H54 (cell line): ENCODE data around the gene PLA2G4F.
A peak's percentile ranks its signal among the peaks of the same experiment; 100 is the strongest.

ENCODE experiments used
- DNase-seq: peaks from one replicate; pipeline ENCODE4 v3.0.0; 2011; ENCODE audit warnings: low spot score, mixed read lengths; ENCODE audit not compliant: insufficient read length
- FAIRE-seq: peaks from 3 replicates; lab custom pipeline; 2011; peaks lifted over from hg19 to GRCh38; lab: Jason Lieb, UNC
- POLR2A ChIP-seq: IDR thresholded peaks from 2 replicates; pipeline ENCODE4 v1.6.1; 2011; ENCODE audit warnings: low read depth, mild to moderate bottlenecking, low read length

PLA2G4F gene

GRCh38 chr15:42123546-42123945 lies 32.9 kb downstream of the PLA2G4F start:
- DNase-seq, result no peak
- FAIRE-seq, result no peak
- no peak for TF ChIP-seq POLR2A

- FAIRE-seq, result no peak
- TF ChIP-seq POLR2A, result no peak
- DNase-seq, result no peak
Measured at GRCh38 chr15:42121682-42122081, 34.8 kb downstream of the PLA2G4F start.

- TF ChIP-seq POLR2A, result no peak
- DNase-seq (no peak), FAIRE-seq (no peak)
Measured at GRCh38 chr15:42121021-42121420, 35.4 kb downstream of the PLA2G4F start.

- FAIRE-seq, result no peak
- no peak for DNase-seq
- TF ChIP-seq POLR2A, result no peak
Measured at GRCh38 chr15:42120285-42120684, 36.2 kb downstream of the PLA2G4F start.

- TF ChIP-seq POLR2A, result no peak
- no peak for DNase-seq
- no peak for FAIRE-seq
Measured at GRCh38 chr15:42119446-42119760, 37.0 kb downstream of the PLA2G4F start.

- DNase-seq (no peak), FAIRE-seq (no peak)
- no peak for TF ChIP-seq POLR2A
Measured at GRCh38 chr15:42118650-42119445, 37.6 kb downstream of the PLA2G4F start.

- TF ChIP-seq POLR2A, result no peak
- no peak for FAIRE-seq
- no peak for DNase-seq
Measured at GRCh38 chr15:42111924-42112323, 44.5 kb downstream of the PLA2G4F start.

- FAIRE-seq, result no peak
- DNase-seq, result no peak
- TF ChIP-seq POLR2A, result no peak
Measured at GRCh38 chr15:42110367-42110766, 46.1 kb downstream of the PLA2G4F start.

GRCh38 chr15:42108806-42109205 lies 47.6 kb downstream of the PLA2G4F start:
- no peak for FAIRE-seq

GRCh38 chr15:42108189-42108588 lies 48.2 kb downstream of the PLA2G4F start:
- FAIRE-seq (no peak), DNase-seq (no peak)
- no peak for TF ChIP-seq POLR2A

More at GRCh38 chr15:42108806-42109205, 47.6 kb downstream of the PLA2G4F start:
- no peak for DNase-seq
- TF ChIP-seq POLR2A, result no peak

- DNase-seq (no peak), FAIRE-seq (no peak)
- no peak for TF ChIP-seq POLR2A
Measured at GRCh38 chr15:42107473-42107872, 49.0 kb downstream of the PLA2G4F start.

- DNase-seq (no peak), FAIRE-seq (no peak)
- TF ChIP-seq POLR2A, result no peak
Measured at GRCh38 chr15:42106288-42106687, 50.1 kb downstream of the PLA2G4F start.

- no peak for TF ChIP-seq POLR2A
- DNase-seq (no peak), FAIRE-seq (no peak)
Measured at GRCh38 chr15:42104095-42104891, 52.1 kb downstream of the PLA2G4F start.

- FAIRE-seq, result peak; percentile 88
- no peak for TF ChIP-seq POLR2A
Measured at GRCh38 chr15:42102646-42103235, 53.7 kb downstream of the PLA2G4F start.

GRCh38 chr15:42101861-42102260 lies 54.6 kb downstream of the PLA2G4F start:
- no peak for TF ChIP-seq POLR2A
- DNase-seq (no peak), FAIRE-seq (no peak)

More at GRCh38 chr15:42102646-42103235, 53.7 kb downstream of the PLA2G4F start:
- peak; percentile 55 for DNase-seq
